Neuronal stem cell (in vitro differentiated cells): ENCODE data around the gene ATG4A.

ENCODE experiments used
- DNase-seq: peaks from one replicate; pipeline ENCODE4 v3.0.0-alpha.2; 2013; ENCODE audit warnings: low spot score
- H2AFZ ChIP-seq: one replicate; pipeline ENCODE4 v1.6.1; 2013; ENCODE audit warnings: mild to moderate bottlenecking, low read length, inconsistent platforms
- H2AK5ac ChIP-seq: 2 replicates; pipeline ENCODE4 v1.6.1; 2013; ENCODE audit warnings: low read depth, mild to moderate bottlenecking, inconsistent platforms, low read length, moderate library complexity, mixed read lengths
- H2BK120ac ChIP-seq: 2 replicates; pipeline ENCODE4 v1.6.1; 2013; ENCODE audit warnings: low read depth, mild to moderate bottlenecking, inconsistent platforms, low read length, moderate library complexity, mixed read lengths
- H2BK12ac ChIP-seq: one replicate; pipeline ENCODE4 v1.6.1; 2013; ENCODE audit warnings: low read length, inconsistent platforms
- H2BK15ac ChIP-seq: 2 replicates; pipeline ENCODE4 v1.6.1; 2013; ENCODE audit warnings: mild to moderate bottlenecking, low read length, inconsistent platforms, mixed read lengths
- H2BK5ac ChIP-seq: one replicate; pipeline ENCODE4 v1.6.1; 2013; ENCODE audit warnings: inconsistent platforms, mild to moderate bottlenecking, low read length, moderate library complexity
- H3K14ac ChIP-seq: one replicate; pipeline ENCODE4 v1.6.1; 2013; ENCODE audit warnings: low read length, inconsistent platforms
- H3K18ac ChIP-seq: 2 replicates; pipeline ENCODE4 v1.6.1; 2013; ENCODE audit warnings: low read length, inconsistent platforms
- H3K23ac ChIP-seq: 2 replicates; pipeline ENCODE4 v1.6.1; 2013; ENCODE audit warnings: low read depth, mild to moderate bottlenecking, mixed read lengths, low read length, inconsistent platforms; ENCODE audit not compliant: poor library complexity
- H3K27ac ChIP-seq: replicated peaks from 3 replicates; pipeline ENCODE4 v1.5.1; 2013; ENCODE audit warnings: low read length, inconsistent platforms
- H3K27me3 ChIP-seq, 3 experiments: 2 replicates each; pipeline ENCODE4 v1.6.1; 2013; ENCODE audit warnings: low read length in 3 of 3, mild to moderate bottlenecking in 2 of 3, inconsistent platforms in 1 of 3, low read depth in 1 of 3, mixed read lengths in 1 of 3, moderate library complexity in 1 of 3; ENCODE audit not compliant: control insufficient read depth in 3 of 3, insufficient read depth in 3 of 3
- H3K36me3 ChIP-seq, 2 donors: replicated peaks in 1 of 2; 2 replicates each; pipeline ENCODE4 v1.6.1; 2013; ENCODE audit warnings: low read length in 2 of 2; ENCODE audit not compliant: control insufficient read depth in 2 of 2, insufficient read depth in 2 of 2
- H3K4ac ChIP-seq: 2 replicates; pipeline ENCODE4 v1.6.1; 2013; ENCODE audit warnings: inconsistent platforms, mild to moderate bottlenecking, low read length, moderate library complexity
- H3K4me1 ChIP-seq, 2 donors: 1 replicate in 1 of 2; 2 replicates in 1 of 2; pipeline ENCODE4 v1.6.1; 2013; ENCODE audit warnings: low read length in 2 of 2, low read depth in 1 of 2; ENCODE audit not compliant: control insufficient read depth in 2 of 2, insufficient read depth in 1 of 2
- H3K4me2 ChIP-seq: one replicate; pipeline ENCODE4 v1.6.1; 2013; ENCODE audit warnings: mild to moderate bottlenecking, low read length, inconsistent platforms; ENCODE audit not compliant: insufficient read depth, poor library complexity, severe bottlenecking
- H3K4me3 ChIP-seq, 2 donors: 2 replicates each; pipeline ENCODE4 v1.5.1; 2013; ENCODE audit warnings: low read length in 2 of 2, mild to moderate bottlenecking in 2 of 2, inconsistent platforms in 1 of 2, moderate library complexity in 1 of 2
- H3K79me1 ChIP-seq: one replicate; pipeline ENCODE4 v1.6.1; 2013; ENCODE audit warnings: low read depth, mild to moderate bottlenecking, inconsistent platforms, low read length, moderate library complexity
- H3K9ac ChIP-seq: one replicate; pipeline ENCODE4 v1.6.1; 2013; ENCODE audit warnings: mild to moderate bottlenecking, low read depth, low read length, inconsistent platforms; ENCODE audit not compliant: poor library complexity
- H3K9me3 ChIP-seq, 2 donors: replicated peaks in 1 of 2; 2 replicates each; pipeline versions ENCODE3 to v1.6.1; 2013; ENCODE audit warnings: low read length in 2 of 2, mild to moderate bottlenecking in 2 of 2, inconsistent platforms in 1 of 2, low read depth in 1 of 2, mixed read lengths in 1 of 2, moderate library complexity in 1 of 2; ENCODE audit not compliant: control insufficient read depth in 2 of 2, insufficient read depth in 1 of 2
- H4K8ac ChIP-seq: one replicate; pipeline ENCODE4 v1.6.1; 2013; ENCODE audit warnings: low read depth, mild to moderate bottlenecking, inconsistent platforms, low read length, moderate library complexity
- H4K91ac ChIP-seq: one replicate; pipeline ENCODE4 v1.6.1; 2013; ENCODE audit warnings: low read length, low read depth, mild to moderate bottlenecking, inconsistent platforms; ENCODE audit not compliant: poor library complexity
- WGBS, 2 donors: extraction: QIAGEN DNeasy Blood & Tissue Kit; methylation state at CpG; one replicate each; pipeline ENCODE4 v1.1.7; 2013; ENCODE audit warnings: missing lambda C conversion rate in 2 of 2, mixed read lengths in 1 of 2; ENCODE audit not compliant: insufficient read length in 2 of 2, insufficient replicate concordance in 1 of 2; ENCODE audit errors: extremely low coverage in 2 of 2; 5-methylcytosine and 5-hydroxymethylcytosine counted together

ATG4A gene

DNA sequence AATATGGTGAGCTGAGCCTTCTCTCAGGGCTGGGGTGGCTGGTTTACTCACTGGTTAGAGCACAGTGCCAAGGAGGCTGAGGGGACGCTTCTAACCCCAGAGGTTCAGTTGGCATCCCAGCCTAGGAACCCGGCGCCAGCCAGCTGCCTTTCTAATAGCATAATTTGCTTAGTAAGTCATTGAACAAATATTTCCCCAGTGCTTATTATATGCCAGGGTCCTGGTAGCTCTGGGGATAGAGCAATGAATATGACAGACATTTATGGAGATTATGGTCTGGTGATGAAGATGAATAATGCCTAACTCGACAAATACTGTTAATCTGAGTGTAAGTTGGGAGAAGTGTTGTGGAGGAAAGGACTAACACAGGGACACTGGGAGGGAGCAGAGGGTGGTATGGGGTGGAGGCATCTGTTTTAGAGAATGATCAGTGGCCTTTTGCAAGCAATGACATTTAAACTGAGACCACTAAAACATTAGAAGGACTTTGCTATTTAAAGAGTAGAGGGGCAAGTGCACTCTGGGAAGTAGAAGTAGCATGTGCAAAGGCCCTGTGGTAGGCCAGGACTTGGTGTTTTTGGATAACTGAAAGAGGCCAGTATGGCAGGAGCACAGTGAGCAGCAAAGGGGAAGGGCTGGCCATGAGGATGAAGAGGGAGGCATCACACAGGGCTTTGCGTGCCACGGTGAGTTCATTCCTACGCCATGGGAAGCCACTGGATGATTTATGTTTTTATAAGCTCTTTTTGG is 71.9 kb downstream of the ATG4A start:
- Histone ChIP-seq H3K4me1 (no peaks in the 10 kb centered on the region), H3K27ac (no peak overlapping the region), H3K18ac (no peak overlapping the region), H3K4me3 (no peak overlapping the region), H2BK12ac (no peak overlapping the region), H2BK15ac (no peak overlapping the region), H2BK5ac (no peak overlapping the region), H2AFZ (no peak overlapping the region), H3K27me3 (no peaks in the 10 kb centered on the region), H3K79me1 (no peaks in the 10 kb centered on the region), H3K9me3 (no peaks in the 10 kb centered on the region), H3K4ac (no peak overlapping the region), H3K4me2 (no peak overlapping the region), H3K14ac (no peak overlapping the region), H4K8ac (no peak overlapping the region), H3K23ac (no peak overlapping the region), H3K9ac (no peak overlapping the region), H2AK5ac (no peak overlapping the region), H4K91ac (no peak overlapping the region), H2BK120ac (no peak overlapping the region), H3K36me3 (no peaks in the 10 kb centered on the region)
- DNase-seq: no peak
- no CpG with 5 or more reads among the region's 7 CpGs for WGBS, 2 donors

DNA sequence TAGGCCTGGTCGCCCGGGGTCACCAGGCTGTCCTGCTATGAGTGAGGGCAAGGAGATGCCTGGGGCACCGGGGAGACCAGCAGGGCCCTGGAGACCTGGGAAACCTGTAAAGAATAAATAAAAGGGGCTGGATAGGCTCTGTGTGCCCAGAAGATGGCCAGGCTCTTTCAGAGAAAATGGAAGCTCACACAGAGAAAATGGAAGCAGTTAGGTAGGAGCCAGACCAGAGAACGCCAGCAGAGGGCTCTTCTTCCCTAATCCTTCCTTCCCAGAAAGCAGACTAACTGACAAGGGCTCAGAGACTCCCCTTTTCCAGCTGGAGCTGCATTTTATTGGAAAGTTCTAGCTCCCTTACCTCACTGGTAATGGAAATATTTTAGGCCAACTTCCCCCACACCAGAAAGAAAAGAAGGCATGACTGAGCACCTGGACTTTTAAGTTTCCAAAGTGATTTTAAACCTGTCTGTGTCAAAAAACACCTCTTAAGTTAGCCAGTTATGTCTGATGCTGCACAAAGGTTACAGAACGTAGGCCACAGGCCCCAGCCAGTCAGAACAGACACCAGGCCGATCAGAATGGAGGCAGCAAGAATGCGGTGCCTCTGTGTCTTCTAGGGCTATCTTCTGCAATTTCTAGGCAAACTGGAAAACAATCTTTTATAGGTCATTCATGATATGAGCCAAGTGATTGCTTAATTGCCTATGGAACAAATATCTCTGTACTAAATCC is 74.0 kb downstream of the ATG4A start:
- Histone ChIP-seq H3K9me3 (no peaks in the 10 kb centered on the region), H4K91ac (no peak overlapping the region), H2BK15ac (no peak overlapping the region), H3K4me1 (no peaks in the 10 kb centered on the region), H4K8ac (no peak overlapping the region), H3K18ac (no peak overlapping the region), H2BK12ac (no peak overlapping the region), H2AK5ac (no peak overlapping the region), H3K27me3 (no peaks in the 10 kb centered on the region), H2BK5ac (no peak overlapping the region), H3K27ac (no peak overlapping the region), H3K79me1 (no peaks in the 10 kb centered on the region), H3K4me2 (no peak overlapping the region), H3K4ac (no peak overlapping the region), H3K36me3 (peaks cover 0 to 4% of the 10 kb centered on the region in 2 donors), H3K14ac (no peak overlapping the region), H3K23ac (no peak overlapping the region), H3K9ac (no peak overlapping the region), H3K4me3 (no peak overlapping the region), H2BK120ac (no peak overlapping the region), H2AFZ (peak overlapping the region; percentile 69)
- no CpG with 5 or more reads among the region's 7 CpGs for WGBS, 2 donors
- peak; percentile 3 for DNase-seq

DNA sequence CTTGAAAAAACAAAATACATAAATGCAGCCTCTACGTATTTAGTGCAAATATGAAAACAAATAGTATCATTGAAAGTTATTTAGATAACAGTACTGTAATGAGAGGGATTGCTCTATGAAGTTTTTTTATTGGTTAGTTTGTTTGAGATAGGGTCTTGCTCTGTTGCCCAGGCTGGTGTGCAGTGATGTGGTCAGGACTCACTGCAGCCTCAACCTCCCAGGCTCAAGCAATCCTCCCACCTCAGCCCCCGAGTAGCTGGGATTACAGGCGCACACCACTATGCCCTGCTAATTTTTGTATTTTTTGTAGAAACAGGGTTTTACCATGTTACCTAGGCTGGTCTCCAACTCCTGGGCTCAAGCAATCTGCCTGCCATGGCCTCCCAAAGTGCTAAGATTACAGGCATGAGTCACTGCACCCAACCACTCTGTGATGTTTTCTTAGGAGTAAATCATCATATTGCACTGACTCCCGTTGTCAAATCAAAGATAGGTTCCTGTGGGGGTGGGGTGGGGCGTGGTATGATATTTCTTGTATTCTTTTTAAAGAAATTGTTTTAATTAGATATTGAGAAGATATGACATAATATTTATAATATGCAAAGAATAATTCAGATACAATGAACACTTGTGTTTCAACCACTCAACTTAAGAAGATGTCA is 75.8 kb downstream of the ATG4A start:
- Histone ChIP-seq H2AK5ac (no peak overlapping the region), H3K4me3 (no peak overlapping the region), H3K9ac (no peak overlapping the region), H3K18ac (no peak overlapping the region), H2BK120ac (no peak overlapping the region), H2BK5ac (no peak overlapping the region), H3K23ac (no peak overlapping the region), H3K9me3 (no peaks in the 10 kb centered on the region), H3K27me3 (no peaks in the 10 kb centered on the region), H3K4me2 (no peak overlapping the region), H3K36me3 (peaks cover 0 to 4% of the 10 kb centered on the region in 2 donors), H3K14ac (no peak overlapping the region), H3K4ac (no peak overlapping the region), H3K27ac (no peak overlapping the region), H4K91ac (no peak overlapping the region), H2BK12ac (no peak overlapping the region), H3K4me1 (no peaks in the 10 kb centered on the region), H3K79me1 (no peaks in the 10 kb centered on the region), H4K8ac (no peak overlapping the region), H2BK15ac (no peak overlapping the region), H2AFZ (no peak overlapping the region)
- no CpG with 5 or more reads among the region's 5 CpGs for WGBS, 2 donors
- DNase-seq: no peak
